Left forelimb (tissue), 1 donor: ENCODE results near the gene EXOSC7.
"Not testable (repeated sequence)": the region's sequence is repeated elsewhere in the genome, so short reads cannot be mapped to it uniquely, and the experiment has no call there.

Experiments used
- DNase-seq: peaks from one replicate; pipeline ENCODE4 v3.0.0-alpha.2; 2018; ENCODE audit warnings: low spot score

The EXOSC7 gene

GRCh38 chr3:45024542-45025255 lies 48.7 kb downstream of the EXOSC7 start:
- DNase-seq: no peak

DNA sequence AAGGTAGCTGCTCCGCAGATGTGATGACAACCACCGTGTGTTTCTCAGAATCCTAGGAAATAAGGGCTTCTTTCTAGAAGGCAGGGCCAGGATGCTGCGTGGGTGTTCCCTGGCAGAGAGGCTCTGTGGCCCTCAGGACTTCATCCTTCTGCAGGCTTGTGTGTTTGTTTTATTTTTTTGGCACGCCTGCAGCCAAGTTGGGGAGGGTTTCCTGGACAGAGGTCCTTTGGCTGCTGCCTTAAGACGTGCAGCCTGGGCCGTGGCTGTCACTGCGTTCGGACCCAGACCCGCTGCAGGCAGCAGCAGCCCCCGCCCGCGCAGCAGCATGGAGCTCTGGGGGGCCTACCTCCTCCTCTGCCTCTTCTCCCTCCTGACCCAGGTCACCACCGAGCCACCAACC lies 50.0 kb downstream of the EXOSC7 start, which contains the start of gene CLEC3B:
TSS of gene CLEC3B (plus strand) at position 266 of the 400 bp plus-strand sequence. CDS start at position 326, 60 bp downstream.
- DNase-seq: no peak

- DNase-seq: no peak
Observed at GRCh38 chr3:45026957-45027356, 50.9 kb downstream of the EXOSC7 start.

GRCh38 chr3:45027441-45027840 lies 51.4 kb downstream of the EXOSC7 start:
- no peak for DNase-seq

GRCh38 chr3:45029216-45029615 lies 53.2 kb downstream of the EXOSC7 start:
- no peak for DNase-seq

DNA sequence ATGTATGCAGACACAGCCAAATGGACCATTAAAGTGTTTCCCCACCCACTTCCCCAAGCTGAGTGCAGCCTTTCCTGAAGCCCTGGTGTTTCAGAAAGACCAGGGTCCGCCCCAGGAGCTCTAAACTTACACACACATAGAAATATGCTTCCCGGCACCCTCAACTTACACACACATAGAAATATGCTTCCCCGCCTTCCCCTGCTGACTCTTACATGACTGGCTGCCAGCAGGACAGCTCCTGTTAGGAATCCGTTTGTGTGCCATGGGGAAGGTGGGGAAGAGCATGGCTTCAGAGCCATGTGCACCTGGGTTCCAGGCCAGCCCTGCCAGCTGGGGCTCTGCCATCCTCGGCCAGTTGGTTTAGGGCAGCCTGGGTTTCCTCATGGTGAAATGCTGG lies 53.6 kb downstream of the EXOSC7 start:
- DNase-seq: no peak

DNA sequence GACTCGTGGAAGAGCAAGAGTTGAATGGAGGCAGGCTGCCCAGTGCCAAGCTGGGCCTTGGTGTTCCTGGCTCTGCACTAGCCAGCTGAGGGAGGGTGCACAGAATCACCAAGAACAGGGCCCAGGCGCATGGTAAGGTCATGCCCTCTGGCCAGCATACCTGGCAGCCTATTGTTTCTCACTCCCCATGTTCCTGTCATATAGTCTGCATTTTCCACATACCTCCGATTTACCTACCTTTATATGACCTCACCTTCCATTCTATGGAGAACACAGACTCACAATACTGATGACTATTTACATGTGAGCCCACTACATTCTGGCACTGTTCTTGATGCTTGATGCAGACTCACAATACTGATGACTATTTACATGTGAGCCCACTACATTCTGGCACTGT lies 55.5 kb downstream of the EXOSC7 start:
- DNase-seq: no peak

DNA sequence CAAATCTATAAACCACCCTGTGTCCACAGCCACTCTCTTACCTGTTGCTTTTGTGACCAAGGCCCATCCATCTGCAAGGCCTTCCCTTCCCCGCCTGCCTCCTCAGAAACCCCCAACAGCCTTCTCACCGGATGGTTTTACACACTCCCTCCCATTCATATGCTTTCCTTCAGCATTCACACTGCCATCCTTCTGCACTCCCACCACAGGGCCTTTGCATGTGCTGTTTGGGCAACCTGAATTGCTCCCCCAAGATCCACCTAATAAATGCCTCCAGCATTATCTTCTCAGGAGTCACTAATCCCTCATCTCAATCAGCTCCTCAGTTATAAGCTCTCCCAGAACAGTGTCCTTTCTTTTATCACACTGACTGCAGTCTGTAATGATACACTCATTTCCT lies 56.1 kb downstream of the EXOSC7 start:
- no peak for DNase-seq

DNA sequence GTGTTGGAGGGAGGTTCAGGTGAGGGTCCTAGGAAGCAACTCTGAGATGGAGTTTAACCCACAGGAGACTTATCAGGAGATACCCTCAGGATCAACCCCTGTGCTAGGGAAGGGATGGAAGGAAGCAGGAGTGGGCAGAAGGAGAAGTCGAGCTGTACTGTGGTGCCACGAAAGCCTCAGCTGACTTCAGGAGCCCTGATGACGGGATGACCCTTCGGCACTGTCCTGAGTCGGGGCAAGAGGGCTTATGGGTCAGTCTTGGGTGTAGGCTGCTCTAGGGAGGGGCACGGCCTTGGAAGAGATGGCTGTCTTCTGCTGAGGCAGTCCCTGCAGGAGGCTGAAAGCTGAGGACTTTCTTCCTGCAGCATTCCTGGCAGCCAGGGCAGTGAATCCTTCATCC lies 57.7 kb downstream of the EXOSC7 start:
- DNase-seq: no peak

DNA sequence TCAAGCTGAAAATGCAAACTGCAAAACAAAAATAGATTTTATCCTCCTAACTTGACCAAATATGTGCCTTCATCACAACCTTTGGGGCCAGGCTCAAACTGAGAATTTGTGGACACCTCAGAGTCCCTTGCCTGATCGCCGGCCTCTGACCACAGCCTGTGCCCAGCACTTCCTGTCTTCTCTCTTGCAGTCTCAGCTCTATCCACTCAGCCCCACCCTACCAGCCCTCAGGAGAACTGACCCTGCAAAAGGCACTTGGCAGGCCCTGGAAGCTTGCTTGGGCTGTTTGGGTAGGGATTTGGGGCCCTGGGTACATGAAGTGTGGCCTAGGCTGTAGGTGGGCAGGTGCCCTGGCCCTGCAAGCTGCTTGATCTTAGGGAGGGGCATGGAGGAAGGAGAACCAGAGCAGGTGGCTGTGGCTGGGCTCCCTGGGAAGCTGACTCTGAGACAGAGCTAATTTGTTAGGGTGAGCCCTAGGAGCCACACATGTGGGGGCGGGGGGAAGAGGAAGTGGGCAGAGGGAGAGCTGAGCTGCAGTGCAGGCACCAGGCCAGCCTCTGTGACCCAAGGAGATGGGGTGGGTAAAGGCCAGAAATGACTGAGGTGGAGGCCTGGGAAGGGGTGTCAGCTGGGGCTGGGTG lies 58.7 kb downstream of the EXOSC7 start:
- no peak for DNase-seq

- peak; percentile 74 for DNase-seq
Observed at GRCh38 chr3:45035441-45036301, 59.6 kb downstream of the EXOSC7 start.

DNA sequence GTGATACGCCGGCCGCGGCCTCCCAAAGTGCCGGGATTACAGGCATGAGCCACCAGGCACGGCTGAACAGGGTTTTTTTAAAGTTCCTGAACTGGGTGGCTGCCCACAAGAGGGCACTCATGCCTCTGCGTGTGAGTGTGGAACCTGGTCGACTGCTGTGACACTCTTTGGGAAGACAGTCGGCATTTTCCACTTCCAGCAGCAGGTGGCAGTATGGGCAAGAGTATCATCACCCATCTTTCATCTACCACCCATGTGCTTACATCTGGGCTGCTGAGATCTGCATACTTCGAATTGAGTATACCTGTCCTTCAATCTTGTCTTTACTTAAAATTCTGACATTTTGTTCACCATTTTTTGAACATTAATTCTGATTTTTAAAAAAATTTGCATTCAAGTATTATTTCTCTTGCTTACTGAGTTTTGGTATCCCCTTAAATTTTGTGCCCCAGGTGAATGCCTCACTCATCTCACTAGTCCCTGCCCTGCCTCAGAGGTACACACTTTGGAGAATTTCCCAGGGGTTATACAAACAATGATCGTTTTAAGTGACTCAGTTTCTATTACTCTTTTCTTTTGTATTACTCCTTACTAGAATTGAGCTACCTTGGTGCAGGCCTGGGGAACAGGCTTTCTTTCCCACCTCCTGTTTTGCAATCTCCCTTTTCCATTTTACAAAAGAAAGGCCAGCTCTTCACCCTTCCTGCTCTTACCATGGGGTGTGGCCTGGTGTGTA lies 61.8 kb downstream of the EXOSC7 start:
- peak; percentile 89 for DNase-seq

GRCh38 chr3:45041666-45042065 lies 65.6 kb downstream of the EXOSC7 start:
- no peak for DNase-seq

DNA sequence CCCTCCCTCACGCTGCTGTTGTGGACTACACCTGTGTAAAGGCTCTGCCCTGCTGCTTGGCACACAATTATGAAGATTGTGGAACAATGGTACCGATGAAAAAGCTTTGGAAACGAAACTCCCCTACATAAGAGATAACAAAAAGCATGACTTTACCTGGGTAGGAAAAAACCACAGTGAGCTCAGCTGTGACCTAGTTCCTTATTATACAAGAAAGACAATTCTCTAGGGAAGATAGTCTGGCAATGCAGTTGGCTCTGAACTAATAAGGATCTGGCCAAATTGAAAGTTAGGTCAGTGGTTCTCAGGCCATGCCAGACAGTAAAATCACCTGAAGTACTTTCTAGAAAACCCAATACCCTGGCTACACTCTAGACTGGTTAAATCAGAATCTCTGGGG lies 66.1 kb downstream of the EXOSC7 start:
- DNase-seq: no peak

DNA sequence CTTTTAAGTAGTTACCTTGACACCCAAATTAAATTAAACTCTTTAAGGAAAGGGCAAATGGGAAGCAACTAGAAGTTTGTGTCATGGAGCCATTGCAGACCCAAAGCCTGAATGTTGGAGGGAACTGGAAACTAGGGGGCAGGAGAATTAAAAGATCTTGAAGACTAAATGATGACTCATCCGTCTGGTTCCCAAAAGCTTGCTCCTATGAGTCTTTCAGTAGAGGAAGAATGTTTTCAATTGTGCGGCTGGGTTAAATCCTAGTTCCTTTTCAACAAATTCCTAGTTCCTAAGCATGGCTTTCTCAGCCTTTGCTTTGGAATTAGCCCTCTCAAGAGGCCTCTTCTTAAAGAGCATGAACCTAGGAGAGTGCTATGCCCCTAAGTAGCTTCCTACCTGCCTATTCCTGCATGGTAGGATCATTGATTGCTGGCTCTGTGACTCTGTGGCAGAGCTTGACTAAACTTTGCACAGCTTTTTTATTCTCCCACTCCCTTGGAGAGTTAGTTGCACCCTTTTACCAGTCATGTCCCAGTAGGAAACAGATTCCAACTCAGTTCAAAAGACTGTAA lies 67.8 kb downstream of the EXOSC7 start:
- DNase-seq: no peak

DNA sequence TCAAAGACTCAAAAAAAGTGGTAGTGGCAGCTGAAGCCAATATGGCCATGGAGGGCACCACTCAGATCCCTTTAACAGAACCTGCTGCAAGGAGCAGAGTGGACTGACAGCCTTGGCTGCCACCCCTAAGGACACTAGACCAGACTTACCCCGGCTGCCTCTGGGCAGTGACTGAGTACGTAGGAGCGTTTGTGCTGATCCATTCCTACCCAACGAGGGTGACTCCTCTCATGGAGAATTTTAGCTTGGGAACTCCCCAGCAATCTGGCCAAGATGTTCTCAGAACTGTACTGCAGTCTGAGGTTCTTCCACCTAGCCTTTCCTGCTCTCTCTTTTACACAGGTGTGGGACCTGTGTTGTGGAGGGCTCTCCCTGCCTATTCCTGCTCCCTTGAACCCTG lies 72.2 kb downstream of the EXOSC7 start:
- no peak for DNase-seq

- DNase-seq: no peak
Observed at GRCh38 chr3:45049807-45050206, 73.8 kb downstream of the EXOSC7 start.

DNA sequence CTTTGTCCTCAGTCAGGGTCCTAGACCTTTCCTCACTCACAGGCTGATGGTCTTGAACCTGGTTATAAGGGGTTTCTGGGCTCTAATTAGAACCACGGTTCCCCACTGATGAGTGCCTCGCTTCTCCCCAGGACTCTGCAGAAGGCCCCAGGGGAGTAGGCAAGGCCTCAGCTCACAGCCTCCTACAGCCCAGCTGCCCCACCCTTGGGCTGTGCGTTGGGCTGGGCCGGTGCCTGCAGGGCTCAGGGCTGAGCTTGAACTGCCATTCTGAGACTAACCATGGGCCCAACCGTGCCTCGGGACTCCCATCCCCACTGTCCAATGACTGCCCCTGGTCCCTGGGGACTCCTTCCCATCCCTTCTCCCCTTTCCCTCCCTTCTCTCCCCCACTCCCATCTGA lies 75.6 kb downstream of the EXOSC7 start:
- no peak for DNase-seq

GRCh38 chr3:45053805-45054195 lies 77.8 kb downstream of the EXOSC7 start:
- DNase-seq: not testable (repeated sequence)

- no peak for DNase-seq
Observed at GRCh38 chr3:45054196-45054857, 78.3 kb downstream of the EXOSC7 start.

- DNase-seq: no peak
Observed at GRCh38 chr3:45055032-45055410, 79.0 kb downstream of the EXOSC7 start.
